ENCODE data around the gene DLG2.

- TF ChIP-seq CTCF (IDR thresholded peaks at IDR 0.05) (no peak), POLR2AphosphoS5 (IDR thresholded peaks at IDR 0.05) (no peak)
Measured at GRCh38 chr11:85021058-85021457, 606.1 kb downstream of the DLG2 start.
